K562 (cell line): ENCODE data around the gene PDE4D.

Experiments used
- ATF6 ChIP-seq: sonication (generic); formaldehyde crosslinking; IDR thresholded peaks from 2 replicates; pipeline ENCODE4 v1.4.0; 2020; ENCODE audit warnings: mild to moderate bottlenecking, missing genetic modification reagents
- CTCF ChIP-seq, 3 experiments: IDR thresholded peaks in 2 of 3; conservative IDR thresholded peaks in 1 of 3; 2 replicates each; pipeline ENCODE4 v1.5.1; 2011 to 2012; ENCODE audit warnings: low read length in 3 of 3, mild to moderate bottlenecking in 3 of 3, control low read depth in 2 of 3, improper control_type of control experiment in 1 of 3, inconsistent platforms in 1 of 3, low read depth in 1 of 3, mixed read lengths in 1 of 3, moderate library complexity in 1 of 3; ENCODE audit not compliant: insufficient read depth in 2 of 3
- FOXP1 ChIP-seq: sonication (generic); formaldehyde crosslinking; IDR thresholded peaks from 2 replicates; pipeline ENCODE4 v1.8.0; 2022; ENCODE audit warnings: mild to moderate bottlenecking, missing genetic modification reagents
- REST ChIP-seq, 2 experiments: fragments of 450-650 bp; formaldehyde crosslinking in 1 of 2; IDR thresholded peaks; 2 replicates each; pipeline versions ENCODE4 v1.4.0 to v1.6.1; 2014 to 2020; ENCODE audit warnings: mild to moderate bottlenecking in 2 of 2, borderline replicate concordance in 1 of 2, low read depth in 1 of 2

GRCh38 chr5:59034498-59035186, 858.9 kb downstream of the PDE4D start:
- TF ChIP-seq CTCF (IDR thresholded peaks at IDR 0.05 in 2 of 3, conservative IDR thresholded peaks at IDR 0.05 in 1 of 3; ENCODE audit: insufficient read depth in 2 of 3, low read depth in 1 of 3, low read length in 3 of 3) (peak in 2 of 3 experiments; percentile 32; a peak in 3 of 6 replicates), ATF6 (CRISPR knock-in tag) (no peak), FOXP1 (no peak), REST (IDR thresholded peaks at IDR 0.05; ENCODE audit: borderline replicate concordance) (no peak), REST (CRISPR knock-in tag; IDR thresholded peaks at IDR 0.05; ENCODE audit: low read depth) (no peak)
